ENCODE data around the gene CNTNAP5.

DNA sequence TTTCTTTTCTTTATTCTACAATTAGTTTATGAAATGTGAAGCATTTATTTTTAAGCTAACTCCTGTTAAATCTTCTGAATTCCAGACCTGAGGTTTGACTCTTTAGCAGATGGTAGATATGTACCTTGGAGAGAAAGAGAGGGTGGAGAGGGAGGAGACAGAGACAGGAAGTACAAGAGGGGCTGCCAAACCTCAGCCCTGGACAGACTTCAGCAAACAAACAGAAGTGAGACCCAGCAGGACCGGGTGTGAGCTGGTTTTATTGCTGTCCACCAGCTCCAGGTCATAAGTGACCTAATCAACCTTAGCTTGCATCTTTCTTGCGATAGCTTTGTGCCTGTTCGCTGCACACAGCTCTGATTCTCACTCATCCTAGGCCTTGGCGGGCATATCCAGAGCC lies 168.6 kb downstream of the CNTNAP5 start:
- TF ChIP-seq, protein P1, sequence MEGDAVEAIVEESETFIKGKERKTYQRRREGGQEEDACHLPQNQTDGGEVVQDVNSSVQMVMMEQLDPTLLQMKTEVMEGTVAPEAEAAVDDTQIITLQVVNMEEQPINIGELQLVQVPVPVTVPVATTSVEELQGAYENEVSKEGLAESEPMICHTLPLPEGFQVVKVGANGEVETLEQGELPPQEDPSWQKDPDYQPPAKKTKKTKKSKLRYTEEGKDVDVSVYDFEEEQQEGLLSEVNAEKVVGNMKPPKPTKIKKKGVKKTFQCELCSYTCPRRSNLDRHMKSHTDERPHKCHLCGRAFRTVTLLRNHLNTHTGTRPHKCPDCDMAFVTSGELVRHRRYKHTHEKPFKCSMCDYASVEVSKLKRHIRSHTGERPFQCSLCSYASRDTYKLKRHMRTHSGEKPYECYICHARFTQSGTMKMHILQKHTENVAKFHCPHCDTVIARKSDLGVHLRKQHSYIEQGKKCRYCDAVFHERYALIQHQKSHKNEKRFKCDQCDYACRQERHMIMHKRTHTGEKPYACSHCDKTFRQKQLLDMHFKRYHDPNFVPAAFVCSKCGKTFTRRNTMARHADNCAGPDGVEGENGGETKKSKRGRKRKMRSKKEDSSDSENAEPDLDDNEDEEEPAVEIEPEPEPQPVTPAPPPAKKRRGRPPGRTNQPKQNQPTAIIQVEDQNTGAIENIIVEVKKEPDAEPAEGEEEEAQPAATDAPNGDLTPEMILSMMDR (conservative IDR thresholded peaks at IDR 0.05; ENCODE audit: low read depth, low read length), result no peak
- no peak for TF ChIP-seq EZH2 (IDR thresholded peaks at IDR 0.05; ENCODE audit: borderline replicate concordance, low read depth, low read length, poor library complexity, severe bottlenecking)
